B cell (primary cell): ENCODE data around the gene MTPN. TPM values are rescaled to one million over a fixed set of nuclear protein-coding genes. Genes with fewer than 3 reads are reported as not detected.

Experiments
- ATAC-seq: fragments of 200-7000 bp; cut with Tn5 transposase; one replicate; pipeline ENCODE4 v1.10.0; 2021; ENCODE audit warnings: low read depth, mild to moderate bottlenecking, moderate number of reproducible peaks, moderate library complexity
- CTCF ChIA-PET: fragments of 350-600 bp; sonication (Branson Sonifier 250); formaldehyde crosslinking; loops from one replicate; lab custom pipeline; 2021; ENCODE audit warnings: antibody characterized with exemption, inconsistent platforms; lab: Charles Lee
- POLR2A ChIA-PET: fragments of 350-600 bp; sonication (Branson Sonifier 250); formaldehyde crosslinking; loops from one replicate; lab custom pipeline; 2021; ENCODE audit warnings: antibody characterized with exemption; lab: Charles Lee
- DNase-seq: peaks from one replicate; pipeline ENCODE4 v3.0.0; 2013
- H2AFZ ChIP-seq: 2 replicates; pipeline ENCODE4 v1.6.1; 2012; ENCODE audit warnings: mild to moderate bottlenecking, low read depth, low read length; ENCODE audit not compliant: insufficient read depth, poor library complexity, severe bottlenecking
- H3K27ac ChIP-seq, 2 donors: 1 replicate in 1 of 2; 2 replicates in 1 of 2; pipeline ENCODE4 v1.5.1; 2012 to 2013; ENCODE audit warnings: low read length in 2 of 2, mild to moderate bottlenecking in 2 of 2, moderate library complexity in 1 of 2
- H3K27me3 ChIP-seq, 4 experiments: fragments of 200-600 bp in 1 of 4; sonication (generic) in 1 of 4; replicated peaks in 1 of 4; 1 replicate in 2 of 4; 2 replicates in 2 of 4; pipeline versions ENCODE4 v1.6.1 to v1.7.0; 2013 to 2016; ENCODE audit warnings: low read length in 3 of 4, mild to moderate bottlenecking in 2 of 4, mixed read lengths in 1 of 4, moderate library complexity in 1 of 4; ENCODE audit not compliant: insufficient read depth in 4 of 4, control insufficient read depth in 3 of 4; ENCODE audit errors: control extremely low read depth in 1 of 4
- H3K36me3 ChIP-seq, 2 experiments: replicated peaks in 1 of 2; 1 replicate in 1 of 2; 2 replicates in 1 of 2; pipeline versions ENCODE4 v1.6.1 to v1.7.1; 2013; ENCODE audit warnings: low read length in 1 of 2; ENCODE audit not compliant: insufficient read depth in 2 of 2, control insufficient read depth in 1 of 2; ENCODE audit errors: control extremely low read depth in 1 of 2, extremely low read depth in 1 of 2
- H3K4me1 ChIP-seq, 2 donors: fragments of 200-600 bp in 1 of 2; sonication (generic) in 1 of 2; 1 replicate in 1 of 2; 2 replicates in 1 of 2; pipeline versions ENCODE4 v1.5.1 to v1.6.1; 2013 to 2017; ENCODE audit warnings: low read length in 2 of 2; ENCODE audit not compliant: control insufficient read depth in 2 of 2, insufficient read depth in 2 of 2
- H3K4me2 ChIP-seq: replicated peaks from 2 replicates; pipeline ENCODE3; 2012; ENCODE audit warnings: mild to moderate bottlenecking, low read depth, low read length; ENCODE audit not compliant: poor library complexity, severe bottlenecking
- H3K4me3 ChIP-seq, 5 experiments: fragments of 200-600 bp in 1 of 5; sonication (generic) in 1 of 5; 1 replicate in 3 of 5; 2 replicates in 2 of 5; pipeline versions ENCODE4 v1.5.1 to v1.7.0; 2011 to 2016; ENCODE audit warnings: low read length in 4 of 5, mild to moderate bottlenecking in 4 of 5, low read depth in 2 of 5, control low read depth in 1 of 5, moderate library complexity in 1 of 5; ENCODE audit not compliant: insufficient read depth in 1 of 5; ENCODE audit errors: control extremely low read depth in 1 of 5, extremely low read depth in 1 of 5
- H3K79me2 ChIP-seq: fragments of 200-600 bp; sonication (generic); one replicate; pipeline ENCODE4 v1.6.0; 2016; ENCODE audit warnings: low read length; ENCODE audit not compliant: control insufficient read depth, insufficient read depth
- H3K9ac ChIP-seq: fragments of 200-600 bp; sonication (generic); 2 replicates; pipeline ENCODE4 v1.6.1; 2017; ENCODE audit warnings: mild to moderate bottlenecking, low read length, moderate library complexity
- H3K9me3 ChIP-seq, 3 donors: one replicate each; pipeline versions ENCODE4 v1.6.1 to v1.7.1; 2013; ENCODE audit warnings: low read length in 2 of 3; ENCODE audit not compliant: control insufficient read depth in 2 of 3, insufficient read depth in 1 of 3; ENCODE audit errors: control extremely low read depth in 1 of 3
- H4K20me1 ChIP-seq: 2 replicates; pipeline ENCODE4 v1.6.0; 2012; ENCODE audit warnings: mild to moderate bottlenecking, low read length; ENCODE audit not compliant: insufficient read depth, control insufficient read depth, poor library complexity, severe bottlenecking
- H3K27ac Mint-ChIP-seq: one replicate; pipeline ENCODE4 v1.8.0; 2021; ENCODE audit warnings: mixed read lengths
- H3K27me3 Mint-ChIP-seq: one replicate; pipeline ENCODE4 v1.8.0; 2021; ENCODE audit warnings: mixed read lengths
- H3K4me1 Mint-ChIP-seq: one replicate; pipeline ENCODE4 v1.8.0; 2021; ENCODE audit warnings: mixed read lengths
- H3K4me3 Mint-ChIP-seq: one replicate; pipeline ENCODE4 v1.8.0; 2021; ENCODE audit warnings: mixed read lengths
- H3K9me3 Mint-ChIP-seq: one replicate; pipeline ENCODE4 v1.8.0; 2022; ENCODE audit warnings: mixed read lengths; ENCODE audit not compliant: insufficient read depth
- EZH2 ChIP-seq: IDR thresholded peaks from 2 replicates; pipeline ENCODE4 v1.6.1; 2012; ENCODE audit warnings: borderline replicate concordance, low read depth, mild to moderate bottlenecking, moderate library complexity, low read length; ENCODE audit not compliant: insufficient read depth, poor library complexity, severe bottlenecking
- WGBS: methylation state at CpG from one replicate; pipeline ENCODE4 v1.1.5; 2013; ENCODE audit warnings: missing lambda C conversion rate; ENCODE audit not compliant: insufficient coverage; 5-methylcytosine and 5-hydroxymethylcytosine counted together
- intact Hi-C: fragments of 100-400 bp; cut with micrococcal nuclease; formaldehyde crosslinking; loops from one replicate; pipeline ENCODE4 v1.10.0; 2022
- polyA plus RNA-seq: library from polyadenylated mRNA; depleted of rRNA; stranded (reverse); fragments of >200 nt; gene quantifications from 2 replicates; pipeline ENCODE4 v1.2.3, GENCODE V29; 2012
- total RNA-seq, 2 donors: library from RNA; stranded (reverse); fragments of 120-200 nt in 1 of 2; gene quantifications; 1 replicate in 1 of 2; 2 replicates in 1 of 2; pipeline versions ENCODE4 v1.2.3 to v1.2.4, GENCODE V29; 2013 to 2022
- TF ChIP-seq, protein P1 (sequence below): fragments of 200-600 bp; IDR thresholded peaks from one replicate; pipeline ENCODE4 v1.8.0; 2022; ENCODE audit warnings: antibody characterized with exemption, mild to moderate bottlenecking

The MTPN gene
- total and polyA plus RNA-seq, 2 donors (not counting 1 experiment from before 2014, with no cell fraction given): 60.5 to 115 TPM

DNA sequence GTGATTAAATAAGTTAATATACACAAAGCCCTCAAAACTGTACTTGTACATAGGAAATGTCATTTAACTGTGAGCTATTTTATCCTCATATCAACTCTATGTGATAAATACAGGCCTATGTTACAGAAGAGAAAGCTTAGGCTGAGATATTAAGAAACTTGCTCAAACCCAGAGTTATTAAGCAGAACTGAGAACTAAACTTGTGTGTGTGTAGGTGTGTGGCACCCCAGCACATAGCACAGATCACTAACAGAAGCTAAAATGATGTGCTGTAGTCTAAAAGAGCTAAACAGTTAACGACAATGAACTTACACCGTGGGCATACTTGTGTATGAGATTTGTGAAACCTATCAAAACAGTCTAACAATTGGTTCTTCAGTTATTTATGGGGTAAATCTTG, 34.5 kb downstream of the MTPN start:
- no peaks in the 10 kb centered on the region for H3K27me3 ChIP-seq
- Mint-ChIP-seq H3K9me3 (no peaks in the 10 kb centered on the region), H3K4me1 (peaks cover 66% of the 10 kb centered on the region), H3K27ac (peak overlapping the region; percentile 46), H3K4me3 (no peak overlapping the region), H3K27me3 (no peaks in the 10 kb centered on the region)
- H3K9me3 ChIP-seq: no peaks in the 10 kb centered on the region
- H3K27ac ChIP-seq: peak overlapping the region in 1 of 2 donors; percentile 11
- ChIA-PET POLR2A (no interaction called here), CTCF (interaction anchor here (0.8 to 1.6 kb wide), 3 partner anchors 10 to 67 kb away, joined by 3 to 4 read pairs (median 3); no protein-coding TSS in a partner anchor)
- peaks cover 98% of the 10 kb centered on the region for H3K79me2 ChIP-seq
- no peak overlapping the region for H3K4me3 ChIP-seq
- H3K9ac ChIP-seq: no peak overlapping the region
- intact Hi-C loops: no loop called here
- no peak for ATAC-seq
- DNase-seq: no peak
- H3K36me3 ChIP-seq: peaks cover 11 to 61% of the 10 kb centered on the region in 2 experiments
- TF ChIP-seq, protein P1, sequence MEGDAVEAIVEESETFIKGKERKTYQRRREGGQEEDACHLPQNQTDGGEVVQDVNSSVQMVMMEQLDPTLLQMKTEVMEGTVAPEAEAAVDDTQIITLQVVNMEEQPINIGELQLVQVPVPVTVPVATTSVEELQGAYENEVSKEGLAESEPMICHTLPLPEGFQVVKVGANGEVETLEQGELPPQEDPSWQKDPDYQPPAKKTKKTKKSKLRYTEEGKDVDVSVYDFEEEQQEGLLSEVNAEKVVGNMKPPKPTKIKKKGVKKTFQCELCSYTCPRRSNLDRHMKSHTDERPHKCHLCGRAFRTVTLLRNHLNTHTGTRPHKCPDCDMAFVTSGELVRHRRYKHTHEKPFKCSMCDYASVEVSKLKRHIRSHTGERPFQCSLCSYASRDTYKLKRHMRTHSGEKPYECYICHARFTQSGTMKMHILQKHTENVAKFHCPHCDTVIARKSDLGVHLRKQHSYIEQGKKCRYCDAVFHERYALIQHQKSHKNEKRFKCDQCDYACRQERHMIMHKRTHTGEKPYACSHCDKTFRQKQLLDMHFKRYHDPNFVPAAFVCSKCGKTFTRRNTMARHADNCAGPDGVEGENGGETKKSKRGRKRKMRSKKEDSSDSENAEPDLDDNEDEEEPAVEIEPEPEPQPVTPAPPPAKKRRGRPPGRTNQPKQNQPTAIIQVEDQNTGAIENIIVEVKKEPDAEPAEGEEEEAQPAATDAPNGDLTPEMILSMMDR: no peak
- no peak for TF ChIP-seq EZH2
- peaks cover 86% of the 10 kb centered on the region for H4K20me1 ChIP-seq
- H3K4me2 ChIP-seq: no peak overlapping the region
- no CpG with 5 or more reads among the region's 2 CpGs for WGBS
- H2AFZ ChIP-seq: no peak overlapping the region
- H3K4me1 ChIP-seq: peaks cover 14 to 39% of the 10 kb centered on the region in 2 donors
